Karpas-422 (cell line): Measurements from ENCODE around the gene ZFP36L1. TPM values are rescaled to one million over a fixed set of nuclear protein-coding genes. Genes with fewer than 3 reads are reported as not detected.
"Not testable (repeated sequence)": the region's sequence is repeated elsewhere in the genome, so short reads cannot be mapped to it uniquely, and the experiment has no call there.

Experiments
- DNase-seq: peaks from one replicate; pipeline ENCODE4 v3.0.0-alpha.2; 2015
- H2AFZ ChIP-seq: fragments of 200-600 bp; sonication (generic); 2 replicates; pipeline ENCODE4 v1.6.1; 2014; ENCODE audit warnings: antibody characterized with exemption, low read length, mixed read lengths
- H3K27ac ChIP-seq: fragments of 200-600 bp; sonication (generic); 2 replicates; pipeline ENCODE4 v1.5.1; 2014; ENCODE audit warnings: mild to moderate bottlenecking, low read length, moderate library complexity
- H3K27me3 ChIP-seq: fragments of 200-600 bp; sonication (generic); 2 replicates; pipeline ENCODE4 v1.6.1; 2014; ENCODE audit warnings: low read length, mixed read lengths
- H3K36me3 ChIP-seq: fragments of 200-600 bp; sonication (generic); 2 replicates; pipeline ENCODE4 v1.6.1; 2014; ENCODE audit warnings: low read length, mixed read lengths; ENCODE audit not compliant: insufficient read depth
- H3K4me1 ChIP-seq: fragments of 200-600 bp; sonication (generic); 2 replicates; pipeline ENCODE4 v1.6.1; 2014; ENCODE audit warnings: mild to moderate bottlenecking, low read length, mixed read lengths
- H3K4me2 ChIP-seq: fragments of 200-600 bp; sonication (generic); 2 replicates; pipeline ENCODE4 v1.6.1; 2014; ENCODE audit warnings: low read length, low read depth, mild to moderate bottlenecking; ENCODE audit not compliant: poor library complexity, severe bottlenecking
- H3K4me3 ChIP-seq: fragments of 200-600 bp; sonication (generic); 2 replicates; pipeline ENCODE4 v1.5.1; 2014; ENCODE audit warnings: mild to moderate bottlenecking, antibody characterized with exemption, low read length, mixed read lengths
- H3K79me2 ChIP-seq: fragments of 200-600 bp; sonication (generic); 2 replicates; pipeline ENCODE4 v1.6.1; 2014; ENCODE audit warnings: mild to moderate bottlenecking, low read length, mixed read lengths
- H3K9ac ChIP-seq: fragments of 200-600 bp; sonication (generic); 2 replicates; pipeline ENCODE4 v1.6.0; 2014; ENCODE audit warnings: low read length
- H3K9me2 ChIP-seq: fragments of 200-600 bp; sonication (generic), shearing (Covaris generic); replicated peaks from 2 replicates; pipeline ENCODE4 v1.6.0; 2014; ENCODE audit warnings: mild to moderate bottlenecking, low read length, moderate library complexity; ENCODE audit not compliant: insufficient read depth
- H3K9me3 ChIP-seq: fragments of 300-700, 200-600 bp; sonication (generic); 2 replicates; pipeline ENCODE4 v1.6.1; 2014; ENCODE audit warnings: low read length, mixed read lengths
- H4K20me1 ChIP-seq: fragments of 200-600 bp; sonication (generic); 2 replicates; pipeline ENCODE4 v1.6.1; 2014; ENCODE audit warnings: mild to moderate bottlenecking, antibody characterized with exemption, low read length, low read depth; ENCODE audit not compliant: insufficient read depth
- total RNA-seq: library from RNA; depleted of rRNA; stranded (reverse); fragments of >200 nt; shearing (Covaris generic); gene quantifications from 2 replicates; pipeline ENCODE4 v1.2.3, GENCODE V29; 2014; ENCODE audit warnings: low replicate concordance

Gene ZFP36L1
- total RNA-seq, 1 experiment from 2014 or later, result 76.8 TPM

DNA sequence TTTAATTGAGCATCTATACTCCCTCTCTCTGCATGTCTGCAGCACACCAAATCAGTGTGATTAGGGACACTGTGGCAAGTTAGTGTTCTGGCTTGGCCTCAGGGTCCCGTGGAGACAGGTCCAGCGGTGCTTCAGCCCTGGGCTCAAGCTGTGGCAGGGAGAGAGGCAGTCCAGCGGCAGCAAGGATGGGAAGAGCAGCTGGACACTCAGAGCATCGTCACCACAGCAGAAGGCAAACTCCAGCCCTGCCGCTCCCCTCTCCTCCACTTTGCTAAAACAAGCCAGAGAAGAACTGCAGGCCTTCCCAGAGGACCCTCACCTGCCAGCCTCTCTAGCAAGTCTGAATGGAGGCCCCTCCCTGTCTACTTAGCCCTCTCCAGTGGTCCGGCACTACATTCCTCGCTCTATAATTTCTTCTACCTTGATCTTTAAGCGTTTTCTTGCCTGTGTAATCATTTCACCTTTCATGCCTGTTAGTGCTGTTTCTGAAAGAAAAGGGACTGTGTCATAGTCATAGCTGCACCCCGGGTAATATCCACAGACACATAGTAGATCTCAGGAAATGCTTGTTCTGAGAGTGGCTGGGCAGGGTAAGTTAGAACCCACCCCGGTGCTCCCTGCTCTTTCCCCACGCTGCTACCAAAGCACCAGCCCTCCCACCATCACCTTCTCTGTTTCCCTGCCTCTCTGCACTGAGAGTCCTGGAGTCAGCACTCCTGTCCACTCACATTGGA lies 22.1 kb downstream of the ZFP36L1 start:
- no peaks in the 10 kb centered on the region for H3K27me3 ChIP-seq
- H3K4me2 ChIP-seq, result no peak overlapping the region
- H3K4me3 ChIP-seq, result no peak overlapping the region
- no peaks in the 10 kb centered on the region for H3K36me3 ChIP-seq
- H2AFZ ChIP-seq, result no peak overlapping the region
- no peak overlapping the region for H3K27ac ChIP-seq
- H3K9me2 ChIP-seq, result no peaks in the 10 kb centered on the region
- no peak overlapping the region for H3K9ac ChIP-seq
- no peaks in the 10 kb centered on the region for H3K4me1 ChIP-seq
- no peaks in the 10 kb centered on the region for H3K79me2 ChIP-seq
- H4K20me1 ChIP-seq, result no peaks in the 10 kb centered on the region
- no peak for DNase-seq
- no peaks in the 10 kb centered on the region for H3K9me3 ChIP-seq

DNA sequence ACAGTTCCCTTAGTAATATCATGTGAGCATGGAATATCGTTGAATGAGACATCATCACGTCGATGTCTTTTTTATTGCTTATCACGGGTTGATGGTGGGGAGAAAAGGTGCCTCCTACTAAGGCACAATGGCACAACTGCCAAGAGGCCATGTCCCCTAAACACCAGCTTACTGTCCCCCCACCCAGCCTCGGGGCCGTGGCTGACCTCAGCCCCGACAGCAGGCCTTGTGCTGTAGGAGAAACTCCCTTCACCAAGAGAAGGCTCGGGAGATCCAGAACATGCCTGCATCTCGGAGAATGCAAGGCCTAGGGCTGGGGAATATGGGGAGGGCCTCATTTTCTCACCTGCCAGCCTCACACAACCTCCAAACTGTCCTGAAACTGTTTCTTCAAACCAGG lies 22.8 kb downstream of the ZFP36L1 start:
- no peaks in the 10 kb centered on the region for H3K9me3 ChIP-seq
- no peaks in the 10 kb centered on the region for H4K20me1 ChIP-seq
- H3K27me3 ChIP-seq, result no peaks in the 10 kb centered on the region
- H3K27ac ChIP-seq, result no peak overlapping the region
- no peaks in the 10 kb centered on the region for H3K36me3 ChIP-seq
- H3K79me2 ChIP-seq, result no peaks in the 10 kb centered on the region
- H3K4me1 ChIP-seq, result no peaks in the 10 kb centered on the region
- no peak overlapping the region for H3K4me2 ChIP-seq
- no peaks in the 10 kb centered on the region for H3K9me2 ChIP-seq
- H3K4me3 ChIP-seq, result no peak overlapping the region
- DNase-seq, result no peak
- no peak overlapping the region for H3K9ac ChIP-seq
- H2AFZ ChIP-seq, result no peak overlapping the region

DNA sequence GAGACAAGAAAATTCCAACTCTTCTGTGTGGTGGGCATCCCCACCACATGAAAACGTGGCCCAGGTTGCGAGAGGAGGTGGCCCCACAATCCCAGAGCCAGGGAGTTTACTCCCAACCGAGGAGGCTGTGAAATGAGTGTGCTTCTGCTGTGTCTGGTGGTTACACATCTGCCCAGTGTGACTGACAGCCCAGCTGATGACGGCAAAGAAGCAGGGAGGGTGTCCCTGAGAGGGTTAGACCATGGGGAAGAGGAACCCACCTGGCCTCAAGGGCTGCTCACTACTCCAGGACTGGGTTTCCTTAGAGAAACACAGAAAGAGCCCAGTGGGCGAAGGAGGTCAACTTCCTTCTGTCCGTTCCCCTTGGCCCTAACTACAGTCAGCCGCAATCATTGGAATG lies 24.6 kb downstream of the ZFP36L1 start:
- no peak overlapping the region for H3K4me3 ChIP-seq
- H3K4me1 ChIP-seq, result no peaks in the 10 kb centered on the region
- no peak overlapping the region for H3K27ac ChIP-seq
- H3K79me2 ChIP-seq, result no peaks in the 10 kb centered on the region
- H3K9ac ChIP-seq, result no peak overlapping the region
- H3K9me3 ChIP-seq, result no peaks in the 10 kb centered on the region
- no peak for DNase-seq
- H3K9me2 ChIP-seq, result no peaks in the 10 kb centered on the region
- no peak overlapping the region for H3K4me2 ChIP-seq
- no peaks in the 10 kb centered on the region for H3K36me3 ChIP-seq
- H2AFZ ChIP-seq, result no peak overlapping the region
- no peaks in the 10 kb centered on the region; the same call in 1 of the 2 replicates for H3K27me3 ChIP-seq
- H4K20me1 ChIP-seq, result no peaks in the 10 kb centered on the region

DNA sequence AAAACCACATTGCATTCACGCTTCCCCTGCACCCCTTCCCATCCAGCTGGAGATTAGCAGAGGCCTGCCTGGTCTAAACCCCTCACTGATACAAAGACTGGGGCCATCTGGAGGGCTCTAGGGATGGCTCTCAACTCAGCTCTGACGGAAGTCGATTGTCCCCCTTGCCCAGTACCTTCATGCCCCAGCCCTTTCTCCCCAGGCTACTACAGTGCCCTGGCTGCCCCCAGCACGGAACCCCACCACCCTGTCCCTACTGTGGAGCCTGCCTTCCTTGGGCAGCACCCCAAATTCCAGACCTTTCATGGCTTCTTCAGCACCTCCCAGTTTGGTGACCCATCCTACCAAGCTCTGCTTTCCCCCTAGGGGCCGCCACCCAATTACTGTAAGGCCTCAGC lies 25.6 kb downstream of the ZFP36L1 start:
- no peak for DNase-seq
- H3K9me2 ChIP-seq, result no peaks in the 10 kb centered on the region

DNA sequence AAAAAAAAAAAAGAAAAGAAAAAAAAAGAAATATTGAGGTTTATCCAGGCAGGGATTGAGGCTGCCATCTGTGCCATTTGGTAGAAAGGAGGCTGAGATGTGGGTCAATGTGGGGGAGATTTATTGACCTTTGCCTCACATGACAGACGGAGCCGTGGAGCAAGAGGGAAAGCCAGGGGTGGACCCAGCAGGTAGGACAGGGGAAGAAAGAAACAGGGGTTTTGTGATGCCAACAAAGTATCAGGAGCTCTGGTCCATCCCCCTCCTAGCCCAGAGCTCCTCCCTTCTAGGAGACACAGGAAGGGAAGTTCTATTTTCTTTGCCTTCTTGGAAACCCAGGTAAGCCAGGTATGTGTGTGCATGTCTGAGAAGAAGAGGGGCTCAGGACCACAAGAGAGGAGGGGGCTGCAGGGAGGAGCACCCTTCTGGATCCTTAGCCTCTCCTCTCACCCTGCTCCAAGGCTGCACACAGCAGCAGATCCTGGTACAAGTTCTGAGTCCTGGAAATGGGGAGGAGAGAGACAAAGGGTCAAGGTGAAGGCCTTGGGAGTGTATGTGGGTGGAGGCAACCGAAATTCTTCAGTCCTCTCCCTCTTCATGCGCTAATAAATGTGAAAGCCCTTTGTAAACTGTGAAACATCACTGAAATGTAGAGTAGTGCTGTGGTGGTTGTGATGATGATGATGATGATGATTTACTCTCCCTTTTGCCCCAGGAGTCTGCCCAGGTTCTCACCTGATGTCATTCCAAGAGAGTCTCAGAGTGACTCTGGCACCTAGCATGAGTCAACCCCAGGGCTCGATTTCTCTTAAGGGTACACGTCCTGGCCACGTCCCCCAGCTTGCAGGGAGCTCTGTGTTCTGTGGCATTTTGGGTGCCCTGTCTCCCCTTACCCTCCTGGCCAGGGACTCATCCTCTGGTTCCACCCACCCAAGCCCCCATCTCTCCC lies 26.3 kb downstream of the ZFP36L1 start:
- H3K4me1 ChIP-seq, result no peaks in the 10 kb centered on the region
- no peak overlapping the region for H3K9ac ChIP-seq
- no peak for DNase-seq

More for the DNA sequence above, 25.6 kb downstream of the ZFP36L1 start:
- Histone ChIP-seq H3K4me2 (no peak overlapping the region), H2AFZ (no peak overlapping the region), H3K9ac (no peak overlapping the region), H3K27me3 (no peaks in the 10 kb centered on the region; the same call in 1 of the 2 replicates), H4K20me1 (no peaks in the 10 kb centered on the region), H3K27ac (no peak overlapping the region), H3K79me2 (no peaks in the 10 kb centered on the region), H3K4me1 (no peaks in the 10 kb centered on the region), H3K4me3 (no peak overlapping the region), H3K36me3 (no peaks in the 10 kb centered on the region), H3K9me3 (no peaks in the 10 kb centered on the region)

DNA sequence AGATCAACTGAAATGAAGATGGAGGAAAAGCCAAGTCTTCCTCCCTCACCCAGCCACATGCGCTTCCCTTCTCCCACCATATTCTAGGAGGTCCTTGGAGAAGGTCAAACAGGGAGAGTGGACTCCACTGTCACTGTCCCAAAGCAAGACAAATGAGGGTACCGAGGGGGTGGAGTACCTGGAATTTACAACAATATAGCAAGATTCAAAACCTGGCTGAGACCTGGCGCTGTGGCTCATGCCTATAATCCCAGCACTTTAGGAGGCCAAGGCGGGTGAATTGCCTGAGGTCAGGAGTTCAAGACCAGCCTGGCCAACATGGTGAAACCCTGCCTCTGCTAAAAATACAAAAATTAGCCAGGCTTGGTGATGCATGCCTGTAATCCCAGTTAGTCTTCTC lies 29.0 kb downstream of the ZFP36L1 start:
- H3K27ac ChIP-seq, H3K9me2 ChIP-seq, H3K9me3 ChIP-seq, H3K4me2 ChIP-seq, H3K36me3 ChIP-seq, H3K4me1 ChIP-seq, H4K20me1 ChIP-seq, H3K27me3 ChIP-seq, H2AFZ ChIP-seq, H3K9ac ChIP-seq, H3K4me3 ChIP-seq, DNase-seq, H3K79me2 ChIP-seq: not testable (repeated sequence)

More for the DNA sequence above, 26.3 kb downstream of the ZFP36L1 start:
- Histone ChIP-seq H3K27me3 (no peaks in the 10 kb centered on the region; the same call in 1 of the 2 replicates), H3K4me3 (no peak overlapping the region), H3K27ac (no peak overlapping the region), H3K9me3 (no peaks in the 10 kb centered on the region), H4K20me1 (no peaks in the 10 kb centered on the region), H3K36me3 (no peaks in the 10 kb centered on the region), H3K4me2 (no peak overlapping the region), H2AFZ (no peak overlapping the region), H3K9me2 (no peaks in the 10 kb centered on the region), H3K79me2 (no peaks in the 10 kb centered on the region)

DNA sequence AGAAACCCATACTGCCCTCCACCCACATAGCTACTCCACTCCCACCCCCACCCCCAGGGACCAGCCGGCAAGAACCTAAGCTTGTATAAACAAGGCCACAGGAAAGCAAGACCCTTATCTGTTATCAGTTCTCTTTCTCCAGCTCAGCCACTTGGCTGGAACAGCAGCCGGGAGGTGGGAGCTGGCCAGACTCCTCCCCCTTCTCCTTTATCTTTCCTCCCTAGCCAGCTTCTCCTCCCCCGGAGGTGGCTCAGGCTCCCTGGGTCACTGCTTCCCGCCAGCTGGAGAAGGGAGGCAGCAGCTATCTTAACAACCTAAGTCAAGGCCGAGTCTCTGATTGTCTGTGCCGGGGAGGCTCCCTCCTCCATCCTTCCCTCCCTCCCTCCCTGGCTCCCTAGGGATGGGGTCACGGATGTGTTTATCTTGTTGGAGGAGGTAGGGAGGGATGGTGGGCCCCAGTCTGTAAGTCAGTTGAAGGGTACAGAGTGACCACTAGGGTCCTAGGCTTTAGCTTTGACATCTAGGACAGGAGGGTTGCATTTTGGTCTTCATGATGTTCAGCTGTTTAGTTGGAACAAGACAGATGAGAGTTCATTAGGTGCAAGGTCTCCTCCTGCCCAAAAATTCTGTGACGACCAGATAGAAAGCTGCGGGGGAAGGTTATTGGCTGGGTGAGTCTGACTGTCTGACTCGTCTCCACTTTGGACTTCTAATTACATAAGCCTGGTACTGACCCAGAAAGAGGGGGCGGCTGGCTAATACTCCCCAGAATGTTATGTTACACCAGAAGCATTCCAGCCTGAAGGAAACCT lies 29.7 kb downstream of the ZFP36L1 start:
- Histone ChIP-seq H3K4me1 (no peaks in the 10 kb centered on the region), H3K4me3 (no peak overlapping the region), H3K27ac (no peak overlapping the region), H3K79me2 (no peaks in the 10 kb centered on the region), H4K20me1 (no peaks in the 10 kb centered on the region), H3K36me3 (no peaks in the 10 kb centered on the region), H3K4me2 (no peak overlapping the region), H2AFZ (no peak overlapping the region), H3K9me3 (no peaks in the 10 kb centered on the region), H3K9ac (no peak overlapping the region), H3K9me2 (no peaks in the 10 kb centered on the region), H3K27me3 (no peaks in the 10 kb centered on the region; the same call in 1 of the 2 replicates)
- DNase-seq, result no peak
